Measurements from ENCODE around the gene ADO.

Gene ADO

DNA sequence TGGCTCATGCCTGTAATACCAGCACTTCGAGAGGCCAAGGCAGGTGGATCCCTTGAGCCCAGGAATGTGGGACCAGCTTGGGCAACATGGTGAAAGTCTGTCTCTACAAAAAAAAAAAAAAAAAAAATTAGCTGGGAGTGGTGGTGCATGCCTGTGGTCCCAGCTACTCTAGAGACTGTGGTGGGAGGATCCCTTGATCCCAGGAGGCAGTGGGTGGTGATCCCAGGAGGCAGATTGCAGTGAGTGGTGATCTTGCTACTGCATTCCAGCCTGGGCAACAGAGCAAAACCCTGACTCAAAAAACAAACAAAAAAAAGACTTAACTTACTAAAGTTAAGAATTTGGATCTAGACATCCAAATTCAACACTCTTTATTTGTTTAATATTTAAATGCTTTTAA lies 10.2 kb upstream of the ADO start:
- TF ChIP-seq ZNF384 (IDR thresholded peaks at IDR 0.05): no peak
- no peak for TF ChIP-seq LEF1 (IDR thresholded peaks at IDR 0.05; ENCODE audit: borderline replicate concordance)
- TF ChIP-seq NFRKB (IDR thresholded peaks at IDR 0.05): no peak
- no peak for TF ChIP-seq TARDBP (IDR thresholded peaks at IDR 0.05)
- TF ChIP-seq, protein P1, sequence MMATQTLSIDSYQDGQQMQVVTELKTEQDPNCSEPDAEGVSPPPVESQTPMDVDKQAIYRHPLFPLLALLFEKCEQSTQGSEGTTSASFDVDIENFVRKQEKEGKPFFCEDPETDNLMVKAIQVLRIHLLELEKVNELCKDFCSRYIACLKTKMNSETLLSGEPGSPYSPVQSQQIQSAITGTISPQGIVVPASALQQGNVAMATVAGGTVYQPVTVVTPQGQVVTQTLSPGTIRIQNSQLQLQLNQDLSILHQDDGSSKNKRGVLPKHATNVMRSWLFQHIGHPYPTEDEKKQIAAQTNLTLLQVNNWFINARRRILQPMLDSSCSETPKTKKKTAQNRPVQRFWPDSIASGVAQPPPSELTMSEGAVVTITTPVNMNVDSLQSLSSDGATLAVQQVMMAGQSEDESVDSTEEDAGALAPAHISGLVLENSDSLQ (IDR thresholded peaks at IDR 0.05): no peak
- no peak for TF ChIP-seq SUZ12 (IDR thresholded peaks at IDR 0.05)
- no peak for TF ChIP-seq HDGF (IDR thresholded peaks at IDR 0.05; ENCODE audit: borderline replicate concordance)
- TF ChIP-seq FOXM1 (IDR thresholded peaks at IDR 0.05; ENCODE audit: borderline replicate concordance): no peak
- TF ChIP-seq L3MBTL2 (conservative IDR thresholded peaks at IDR 0.05): no peak
- no peak for TF ChIP-seq FOXK2 (IDR thresholded peaks at IDR 0.05)
- TF ChIP-seq ARNT (IDR thresholded peaks at IDR 0.05): no peak
- no peak for TF ChIP-seq ELF4 (IDR thresholded peaks at IDR 0.05)
- no peak for TF ChIP-seq SP1 (IDR thresholded peaks at IDR 0.05)
- TF ChIP-seq CTBP1 (IDR thresholded peaks at IDR 0.05; ENCODE audit: borderline replicate concordance): no peak
- no peak for TF ChIP-seq BHLHE40 (IDR thresholded peaks at IDR 0.05; ENCODE audit: borderline replicate concordance)
- TF ChIP-seq FOXA1 (IDR thresholded peaks at IDR 0.05): no peak
- POLR2A ChIA-PET: interaction anchor here (0.7 kb wide), 1 partner anchor 12 kb away, joined by 3 read pairs; no protein-coding TSS in a partner anchor
- CTCF ChIA-PET: no interaction called here
- DNase-seq (ENCODE audit: extremely low spot score): no peak

DNA sequence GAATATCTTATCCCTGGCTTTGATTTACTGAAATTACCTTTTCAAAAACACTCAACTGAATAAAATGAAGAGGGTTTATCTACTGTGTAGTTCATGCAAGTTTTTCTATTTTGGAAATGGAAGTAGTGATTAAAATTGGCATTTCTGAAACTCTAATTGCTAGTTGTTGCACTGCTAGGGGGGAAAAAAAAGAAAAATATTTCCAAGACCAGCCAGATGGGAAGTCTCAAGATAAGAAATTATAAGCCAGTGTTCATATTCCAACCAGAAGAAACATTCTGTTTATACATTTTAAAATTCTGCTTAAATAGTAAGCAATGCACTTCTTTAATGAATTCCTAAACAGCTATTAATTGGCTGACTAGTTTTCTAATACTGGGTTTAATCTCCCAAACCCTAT lies 9.4 kb upstream of the ADO start:
- POLR2A ChIA-PET: interaction anchor here (0.7 kb wide), 1 partner anchor 11 kb away, joined by 3 read pairs; no protein-coding TSS in a partner anchor
- DNase-seq (ENCODE audit: extremely low spot score): no peak
- TF ChIP-seq ELF4 (IDR thresholded peaks at IDR 0.05) (no peak), HDGF (IDR thresholded peaks at IDR 0.05; ENCODE audit: borderline replicate concordance) (no peak), FOXK2 (IDR thresholded peaks at IDR 0.05) (no peak), NFRKB (IDR thresholded peaks at IDR 0.05) (no peak), TARDBP (IDR thresholded peaks at IDR 0.05) (no peak), LEF1 (IDR thresholded peaks at IDR 0.05; ENCODE audit: borderline replicate concordance) (no peak), CTBP1 (IDR thresholded peaks at IDR 0.05; ENCODE audit: borderline replicate concordance) (no peak)
- TF ChIP-seq, protein P1 (IDR thresholded peaks at IDR 0.05): no peak
- CTCF ChIA-PET: no interaction called here

DNA sequence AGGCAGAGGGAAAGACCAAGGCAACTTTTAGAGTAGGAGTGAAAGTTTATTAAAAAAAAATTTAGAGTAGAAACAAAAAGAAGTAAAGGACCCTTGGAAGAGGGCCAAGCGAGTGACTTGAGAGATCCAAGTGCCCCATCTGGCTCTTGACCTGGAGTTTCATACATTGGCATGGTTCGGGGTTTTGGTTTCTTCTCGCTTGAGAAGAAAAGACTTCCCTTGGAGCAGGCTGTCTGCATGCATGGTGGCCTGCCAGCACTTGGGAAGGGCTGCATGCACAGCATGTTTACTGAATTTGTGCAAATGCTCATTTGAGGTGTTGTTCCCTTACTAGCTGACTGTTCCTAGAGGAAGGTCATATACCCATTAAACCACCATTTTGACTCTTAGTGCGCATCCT lies 8.8 kb upstream of the ADO start:
- POLR2A ChIA-PET: no interaction called here
- TF ChIP-seq LEF1 (IDR thresholded peaks at IDR 0.05; ENCODE audit: borderline replicate concordance) (no peak), SUZ12 (IDR thresholded peaks at IDR 0.05) (no peak), L3MBTL2 (conservative IDR thresholded peaks at IDR 0.05) (no peak), SP1 (IDR thresholded peaks at IDR 0.05) (no peak), CTBP1 (IDR thresholded peaks at IDR 0.05; ENCODE audit: borderline replicate concordance) (no peak), FOXM1 (IDR thresholded peaks at IDR 0.05; ENCODE audit: borderline replicate concordance) (no peak), NFRKB (IDR thresholded peaks at IDR 0.05) (no peak), ELF4 (IDR thresholded peaks at IDR 0.05) (no peak), ARNT (IDR thresholded peaks at IDR 0.05) (no peak), BHLHE40 (IDR thresholded peaks at IDR 0.05; ENCODE audit: borderline replicate concordance) (no peak), FOXK2 (IDR thresholded peaks at IDR 0.05) (no peak)
- CTCF ChIA-PET: no interaction called here
- DNase-seq (ENCODE audit: extremely low spot score): no peak

DNA sequence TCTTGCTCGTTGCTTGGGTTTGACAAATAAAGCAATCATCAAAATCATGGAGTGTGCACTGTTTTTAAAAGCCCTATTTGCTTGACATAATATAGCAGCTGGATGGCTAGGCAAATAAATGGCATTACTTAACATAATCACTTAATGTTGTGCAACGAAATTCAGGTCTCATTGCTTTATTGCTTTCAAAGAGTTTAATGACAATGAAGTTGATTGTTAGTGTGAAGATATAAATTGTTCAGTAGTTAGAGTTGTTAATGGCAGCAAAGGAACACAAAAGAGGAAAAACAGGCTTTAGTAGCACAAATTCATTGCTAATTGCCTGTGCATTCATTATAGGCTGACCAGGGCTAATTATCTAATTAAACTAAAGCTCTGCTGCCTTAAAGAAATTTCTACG lies 7.6 kb upstream of the ADO start:
- CTCF ChIA-PET: no interaction called here
- no peak for DNase-seq (ENCODE audit: extremely low spot score)
- POLR2A ChIA-PET: no interaction called here
- TF ChIP-seq SP1 (IDR thresholded peaks at IDR 0.05) (no peak), L3MBTL2 (conservative IDR thresholded peaks at IDR 0.05) (no peak), FOXA1 (IDR thresholded peaks at IDR 0.05) (no peak), NFRKB (IDR thresholded peaks at IDR 0.05) (no peak), ELF4 (IDR thresholded peaks at IDR 0.05) (no peak), FOXK2 (IDR thresholded peaks at IDR 0.05) (no peak), HDGF (IDR thresholded peaks at IDR 0.05; ENCODE audit: borderline replicate concordance) (no peak), ZNF384 (IDR thresholded peaks at IDR 0.05) (no peak)
- TF ChIP-seq, protein P1 (IDR thresholded peaks at IDR 0.05): no peak

DNA sequence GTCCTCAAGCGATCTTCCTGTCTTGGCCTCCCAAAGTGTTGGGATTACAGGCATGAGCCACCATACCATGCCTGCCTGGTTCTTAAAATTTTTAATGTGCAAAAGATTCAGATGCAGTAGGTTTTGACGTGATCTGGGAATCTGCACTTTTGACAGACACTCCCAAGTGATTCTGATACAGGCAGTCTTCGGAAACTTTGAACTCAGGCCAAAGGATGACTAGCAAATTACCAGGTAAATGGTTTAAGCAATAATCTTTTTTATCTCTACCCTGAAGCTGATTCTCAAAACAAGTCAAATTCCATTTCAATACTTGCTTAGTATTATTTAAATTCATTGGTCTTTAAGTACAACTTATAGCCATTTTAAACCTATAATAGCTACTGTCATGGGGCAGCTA lies 2.6 kb upstream of the ADO start:
- ChIA-PET POLR2A (no interaction called here), CTCF (no interaction called here)
- DNase-seq (ENCODE audit: extremely low spot score): no peak
- TF ChIP-seq L3MBTL2 (conservative IDR thresholded peaks at IDR 0.05): no peak
- no peak for TF ChIP-seq FOXA1 (IDR thresholded peaks at IDR 0.05)
- TF ChIP-seq CTBP1 (IDR thresholded peaks at IDR 0.05; ENCODE audit: borderline replicate concordance): no peak
- no peak for TF ChIP-seq HDGF (IDR thresholded peaks at IDR 0.05; ENCODE audit: borderline replicate concordance)
- TF ChIP-seq NFRKB (IDR thresholded peaks at IDR 0.05): no peak
- no peak for TF ChIP-seq TARDBP (IDR thresholded peaks at IDR 0.05)
- no peak for TF ChIP-seq FOXK2 (IDR thresholded peaks at IDR 0.05)
- no peak for TF ChIP-seq SUZ12 (IDR thresholded peaks at IDR 0.05)
- no peak for TF ChIP-seq ELF4 (IDR thresholded peaks at IDR 0.05)
- no peak for TF ChIP-seq LEF1 (IDR thresholded peaks at IDR 0.05; ENCODE audit: borderline replicate concordance)
- no peak for TF ChIP-seq SP1 (IDR thresholded peaks at IDR 0.05)
- TF ChIP-seq ZNF384 (IDR thresholded peaks at IDR 0.05): no peak
- no peak for TF ChIP-seq FOXM1 (IDR thresholded peaks at IDR 0.05; ENCODE audit: borderline replicate concordance)
- TF ChIP-seq ARNT (IDR thresholded peaks at IDR 0.05): no peak
- TF ChIP-seq, protein P1 (IDR thresholded peaks at IDR 0.05): no peak
- no peak for TF ChIP-seq BHLHE40 (IDR thresholded peaks at IDR 0.05; ENCODE audit: borderline replicate concordance)

Measured in HEK293T (cell line).